CD4-positive, alpha-beta memory T cell (primary cell): Measurements from ENCODE around the gene ZBTB49. TPM values are rescaled to one million over a fixed set of nuclear protein-coding genes. Genes with fewer than 3 reads are reported as not detected.
"Not testable (repeated sequence)": the region's sequence is repeated elsewhere in the genome, so short reads cannot be mapped to it uniquely, and the experiment has no call there.

Experiments used
- CTCF ChIA-PET: fragments of 350-600 bp; sonication (Branson Sonifier 250); formaldehyde crosslinking; loops from one replicate; lab custom pipeline; 2021; ENCODE audit warnings: inconsistent platforms; ENCODE audit not compliant: partially characterized antibody; lab: Charles Lee
- POLR2A ChIA-PET: fragments of 350-600 bp; sonication (Branson Sonifier 250); formaldehyde crosslinking; loops from one replicate; lab custom pipeline; 2021; ENCODE audit not compliant: partially characterized antibody; lab: Charles Lee
- DNase-seq, 5 donors: peaks; one replicate each; pipeline versions ENCODE4 v3.0.0 to v3.0.0-alpha.2; 2020 to 2022; ENCODE audit warnings: mixed read lengths in 1 of 5
- H3K27ac ChIP-seq: one replicate; pipeline ENCODE4 v1.7.0; 2013; ENCODE audit warnings: low read depth, low read length
- H3K27me3 ChIP-seq: 2 replicates; pipeline ENCODE4 v1.7.0; 2013; ENCODE audit warnings: mild to moderate bottlenecking, low read length, moderate library complexity; ENCODE audit not compliant: insufficient read depth
- H3K36me3 ChIP-seq: 2 replicates; pipeline ENCODE4 v1.7.0; 2013; ENCODE audit warnings: mild to moderate bottlenecking, low read length, moderate library complexity; ENCODE audit not compliant: insufficient read depth
- H3K4me1 ChIP-seq: 2 replicates; pipeline ENCODE4 v1.7.0; 2013; ENCODE audit warnings: mild to moderate bottlenecking, low read length, moderate library complexity; ENCODE audit not compliant: insufficient read depth
- H3K4me3 ChIP-seq, 2 donors: one replicate each; pipeline ENCODE4 v1.7.0; 2013; ENCODE audit warnings: low read length in 2 of 2, mild to moderate bottlenecking in 1 of 2
- H3K9me3 ChIP-seq, 2 donors: one replicate each; pipeline ENCODE4 v1.7.0; 2013; ENCODE audit warnings: low read length in 2 of 2, control low read depth in 1 of 2; ENCODE audit not compliant: control insufficient read depth in 1 of 2
- H3K27ac Mint-ChIP-seq, 7 donors: one replicate each; pipeline ENCODE4 v1.8.0; 2020 to 2021; ENCODE audit warnings: mixed read lengths in 7 of 7, mild to moderate bottlenecking in 6 of 7, inconsistent platforms in 3 of 7, moderate library complexity in 3 of 7
- H3K27me3 Mint-ChIP-seq, 2 donors: one replicate each; pipeline ENCODE4 v1.8.0; 2020 to 2021; ENCODE audit warnings: mixed read lengths in 2 of 2
- H3K36me3 Mint-ChIP-seq, 2 donors: one replicate each; pipeline ENCODE4 v1.8.0; 2020 to 2021; ENCODE audit warnings: mixed read lengths in 2 of 2, inconsistent platforms in 1 of 2, mild to moderate bottlenecking in 1 of 2
- H3K4me1 Mint-ChIP-seq, 4 donors: one replicate each; pipeline ENCODE4 v1.8.0; 2020 to 2021; ENCODE audit warnings: mixed read lengths in 4 of 4, mild to moderate bottlenecking in 1 of 4
- H3K4me3 Mint-ChIP-seq, 8 donors: one replicate each; pipeline ENCODE4 v1.8.0; 2020 to 2021; ENCODE audit warnings: mixed read lengths in 8 of 8, mild to moderate bottlenecking in 7 of 8, moderate library complexity in 6 of 8, inconsistent platforms in 3 of 8
- H3K9me3 Mint-ChIP-seq, 8 donors: one replicate each; pipeline ENCODE4 v1.8.0; 2020 to 2021; ENCODE audit warnings: mixed read lengths in 8 of 8, mild to moderate bottlenecking in 5 of 8, inconsistent platforms in 3 of 8, moderate library complexity in 1 of 8
- intact Hi-C: fragments of 100-400 bp; cut with micrococcal nuclease; formaldehyde crosslinking; loops from one replicate; pipeline ENCODE4 v1.15.1; 2023
- polyA plus RNA-seq, 2 donors: library from polyadenylated mRNA; unstranded; fragments of 300-500 nt; fragmentation: Illumina TruSeq; gene quantifications; one replicate each; pipeline ENCODE4 v1.2.3, GENCODE V29; 2021
- total RNA-seq, 2 experiments: library from RNA; stranded (reverse); gene quantifications; one replicate each; pipeline ENCODE4 v1.2.3, GENCODE V29; 2021

Gene ZBTB49
- total and polyA plus RNA-seq, 4 experiments from 2014 or later, result 5.3 to 20.0 (median 12.3) TPM

- Histone ChIP-seq H3K9me3 (no peaks in the 10 kb centered on the region), H3K36me3 (peaks cover 4% of the 10 kb centered on the region), H3K27me3 (no peaks in the 10 kb centered on the region), H3K27ac (no peak overlapping the region), H3K4me1 (peaks cover 18% of the 10 kb centered on the region), H3K4me3 (no peak overlapping the region)
- Mint-ChIP-seq H3K36me3 (peaks cover 7 to 21% of the 10 kb centered on the region in 2 donors), H3K27ac (peak overlapping the region in 3 of 7 donors; percentile 19 to 98 (median 61)), H3K4me3 (peak overlapping the region in 3 of 8 donors; percentile 25 to 67 (median 37)), H3K9me3 (peaks cover 0 to 5% (median 0%) of the 10 kb centered on the region in 8 donors), H3K4me1 (peaks cover 23 to 36% (median 29%) of the 10 kb centered on the region in 4 donors), H3K27me3 (no peaks in the 10 kb centered on the region)
- CTCF ChIA-PET, result interaction anchor here (1.0 to 4.0 kb wide), 6 partner anchors 10 to 180 kb away, joined by 3 to 35 read pairs (median 24); no protein-coding TSS in a partner anchor
- POLR2A ChIA-PET, result interaction anchor here (2.5 kb wide), 1 partner anchor 10 kb away, joined by 23 read pairs; no protein-coding TSS in a partner anchor
- intact Hi-C loops, result no loop called here
- DNase-seq, result no peak
Measured at GRCh38 chr4:4249866-4250265, 40.2 kb upstream of the ZBTB49 start.

GRCh38 chr4:4254199-4254598, 35.9 kb upstream of the ZBTB49 start:
- H3K36me3 Mint-ChIP-seq, result no peaks in the 10 kb centered on the region
- ChIA-PET CTCF (interaction anchor here (0.9 to 3.5 kb wide), 4 partner anchors 19 to 177 kb away, joined by 3 to 25 read pairs (median 8); no protein-coding TSS in a partner anchor), POLR2A (interaction anchor here (1.0 kb wide), 1 partner anchor 79 kb away, joined by 3 read pairs; no protein-coding TSS in a partner anchor)
- Histone ChIP-seq H3K4me3 (no peak overlapping the region), H3K4me1 (no peaks in the 10 kb centered on the region), H3K27ac (no peak overlapping the region), H3K36me3 (no peaks in the 10 kb centered on the region), H3K27me3 (no peaks in the 10 kb centered on the region), H3K9me3 (no peaks in the 10 kb centered on the region)
- peaks cover under 1 to 2% (median 2%) of the 10 kb centered on the region in 4 donors for H3K4me1 Mint-ChIP-seq
- intact Hi-C loops, result no loop called here
- peaks cover 0 to 1% (median 0%) of the 10 kb centered on the region in 8 donors for H3K9me3 Mint-ChIP-seq
- DNase-seq, result no peak
- H3K27me3 Mint-ChIP-seq, result no peaks in the 10 kb centered on the region
- peak overlapping the region in 1 of 7 donors; percentile 13 for H3K27ac Mint-ChIP-seq
- no peak overlapping the region for H3K4me3 Mint-ChIP-seq

- no peaks in the 10 kb centered on the region for H3K9me3 ChIP-seq
- no peak overlapping the region for H3K27ac ChIP-seq
- Mint-ChIP-seq H3K27ac (peak overlapping the region in 1 of 7 donors; percentile 13), H3K27me3 (no peaks in the 10 kb centered on the region), H3K4me3 (no peak overlapping the region), H3K9me3 (peaks cover 0 to 1% (median 0%) of the 10 kb centered on the region in 8 donors), H3K36me3 (no peaks in the 10 kb centered on the region), H3K4me1 (peaks cover 0 to 2% (median 0%) of the 10 kb centered on the region in 4 donors)
- DNase-seq, result no peak
- POLR2A ChIA-PET, result no interaction called here
- intact Hi-C loops, result no loop called here
- no peak overlapping the region for H3K4me3 ChIP-seq
- H3K27me3 ChIP-seq, result no peaks in the 10 kb centered on the region
- no peaks in the 10 kb centered on the region for H3K4me1 ChIP-seq
- H3K36me3 ChIP-seq, result no peaks in the 10 kb centered on the region
- CTCF ChIA-PET, result interaction anchor here (1.4 to 3.5 kb wide), 4 partner anchors 77 to 176 kb away, joined by 4 to 25 read pairs (median 8); no protein-coding TSS in a partner anchor
Measured at GRCh38 chr4:4254666-4255065, 35.4 kb upstream of the ZBTB49 start.

- Histone ChIP-seq H3K27ac (no peak overlapping the region), H3K4me1 (no peaks in the 10 kb centered on the region), H3K4me3 (no peak overlapping the region), H3K27me3 (no peaks in the 10 kb centered on the region), H3K36me3 (no peaks in the 10 kb centered on the region), H3K9me3 (no peaks in the 10 kb centered on the region)
- Mint-ChIP-seq H3K9me3 (peaks cover 0 to 1% (median 0%) of the 10 kb centered on the region in 8 donors), H3K27ac (no peak overlapping the region), H3K36me3 (no peaks in the 10 kb centered on the region), H3K4me3 (no peak overlapping the region), H3K4me1 (peaks cover 4 to 11% (median 7%) of the 10 kb centered on the region in 4 donors), H3K27me3 (no peaks in the 10 kb centered on the region)
- no peak for DNase-seq
- ChIA-PET CTCF (interaction anchor here (1.7 to 3.5 kb wide), 4 partner anchors 27 to 174 kb away, joined by 3 to 25 read pairs (median 11); no protein-coding TSS in a partner anchor), POLR2A (interaction anchor here (0.7 to 1.1 kb wide), 2 partner anchors 9 to 12 kb away, joined by 3 to 4 read pairs; partner anchors contain the start of gene TMEM128)
- intact Hi-C loops, result no loop called here
Measured at GRCh38 chr4:4256799-4257198, 33.3 kb upstream of the ZBTB49 start.

GRCh38 chr4:4257705-4258104, 32.3 kb upstream of the ZBTB49 start:
- DNase-seq, H3K27me3 Mint-ChIP-seq, POLR2A ChIA-PET, intact Hi-C loops, H3K4me3 Mint-ChIP-seq, H3K27ac Mint-ChIP-seq, H3K9me3 Mint-ChIP-seq, H3K4me3 ChIP-seq, H3K36me3 Mint-ChIP-seq, H3K27ac ChIP-seq, H3K4me1 ChIP-seq, H3K27me3 ChIP-seq, H3K36me3 ChIP-seq, H3K9me3 ChIP-seq: not testable (repeated sequence)
- CTCF ChIA-PET, result interaction anchor here (1.4 to 3.7 kb wide), 3 partner anchors 11 to 78 kb away, joined by 4 to 161 read pairs (median 35); no protein-coding TSS in a partner anchor
- H3K4me1 Mint-ChIP-seq, result peaks cover 4 to 11% (median 6%) of the 10 kb centered on the region in 4 donors

- no peaks in the 10 kb centered on the region for H3K27me3 Mint-ChIP-seq
- ChIA-PET CTCF (interaction anchor here (0.6 to 3.7 kb wide), 35 partner anchors 8 to 316 kb away, joined by 3 to 161 read pairs (median 5); partner anchors contain the start of gene TMEM128), POLR2A (interaction anchor here (0.6 to 2.8 kb wide), 20 partner anchors 9 to 203 kb away, joined by 3 to 33 read pairs (median 4); partner anchors contain the start of genes LYAR, TMEM128 and ZBTB49)
- H3K4me3 Mint-ChIP-seq, result no peak overlapping the region
- Histone ChIP-seq H3K36me3 (no peaks in the 10 kb centered on the region), H3K27ac (no peak overlapping the region), H3K27me3 (no peaks in the 10 kb centered on the region), H3K4me3 (no peak overlapping the region), H3K4me1 (no peaks in the 10 kb centered on the region), H3K9me3 (no peaks in the 10 kb centered on the region)
- peak overlapping the region in 3 of 7 donors; percentile 26 to 83 (median 49) for H3K27ac Mint-ChIP-seq
- DNase-seq, result no peak
- no peaks in the 10 kb centered on the region for H3K36me3 Mint-ChIP-seq
- H3K4me1 Mint-ChIP-seq, result peaks cover 4 to 11% (median 7%) of the 10 kb centered on the region in 4 donors
- intact Hi-C loops, result loop anchor here (1.0 kb wide), 3 partner anchors 11 to 171 kb away; no protein-coding TSS in a partner anchor
- H3K9me3 Mint-ChIP-seq, result no peaks in the 10 kb centered on the region
Measured at GRCh38 chr4:4259484-4260100, 30.5 kb upstream of the ZBTB49 start.
